Measurements from ENCODE around the gene TIMP3.
"Not testable (repeated sequence)": the region's sequence is repeated elsewhere in the genome, so short reads cannot be mapped to it uniquely, and the experiment has no call there.

The TIMP3 gene

DNA sequence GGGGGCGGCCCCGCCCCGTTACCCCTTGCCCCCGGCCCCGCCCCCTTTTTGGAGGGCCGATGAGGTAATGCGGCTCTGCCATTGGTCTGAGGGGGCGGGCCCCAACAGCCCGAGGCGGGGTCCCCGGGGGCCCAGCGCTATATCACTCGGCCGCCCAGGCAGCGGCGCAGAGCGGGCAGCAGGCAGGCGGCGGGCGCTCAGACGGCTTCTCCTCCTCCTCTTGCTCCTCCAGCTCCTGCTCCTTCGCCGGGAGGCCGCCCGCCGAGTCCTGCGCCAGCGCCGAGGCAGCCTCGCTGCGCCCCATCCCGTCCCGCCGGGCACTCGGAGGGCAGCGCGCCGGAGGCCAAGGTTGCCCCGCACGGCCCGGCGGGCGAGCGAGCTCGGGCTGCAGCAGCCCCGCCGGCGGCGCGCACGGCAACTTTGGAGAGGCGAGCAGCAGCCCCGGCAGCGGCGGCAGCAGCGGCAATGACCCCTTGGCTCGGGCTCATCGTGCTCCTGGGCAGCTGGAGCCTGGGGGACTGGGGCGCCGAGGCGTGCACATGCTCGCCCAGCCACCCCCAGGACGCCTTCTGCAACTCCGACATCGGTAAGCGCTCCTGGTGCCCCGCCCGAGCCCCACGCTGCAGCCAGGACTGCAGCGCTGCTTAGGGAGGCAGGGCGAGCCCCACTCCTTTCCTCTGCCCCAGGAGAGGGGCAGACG, at the start of gene TIMP3:
Gene TIMP3, plus strand, starts transcription at position 169 of the 700 bp plus-strand sequence. Its CDS starts 297 bp downstream, at position 466.
- peak in 50 of 58 donors; percentile 10 to 81 (median 48) for DNase-seq

DNA sequence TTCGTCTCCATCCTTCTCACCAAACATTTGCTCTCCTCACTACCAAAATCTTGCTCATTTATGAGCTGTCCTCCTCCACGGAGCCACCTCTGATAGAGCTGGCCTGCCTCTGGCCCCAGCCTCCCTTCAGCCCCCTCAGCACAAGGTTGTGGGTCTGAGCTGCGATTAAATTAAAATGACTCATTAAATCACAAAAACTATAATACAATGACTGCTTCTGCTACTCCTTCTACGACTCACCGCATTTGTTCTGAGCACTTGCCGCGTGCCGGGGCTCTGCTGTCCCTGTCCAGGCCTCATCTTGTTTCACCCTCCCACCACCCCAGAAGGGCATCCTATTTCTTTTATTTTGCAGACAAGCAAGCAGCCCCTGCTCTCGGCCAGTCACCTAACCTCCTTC, 49.2 kb upstream of the TIMP3 start:
- no peak for DNase-seq

DNA sequence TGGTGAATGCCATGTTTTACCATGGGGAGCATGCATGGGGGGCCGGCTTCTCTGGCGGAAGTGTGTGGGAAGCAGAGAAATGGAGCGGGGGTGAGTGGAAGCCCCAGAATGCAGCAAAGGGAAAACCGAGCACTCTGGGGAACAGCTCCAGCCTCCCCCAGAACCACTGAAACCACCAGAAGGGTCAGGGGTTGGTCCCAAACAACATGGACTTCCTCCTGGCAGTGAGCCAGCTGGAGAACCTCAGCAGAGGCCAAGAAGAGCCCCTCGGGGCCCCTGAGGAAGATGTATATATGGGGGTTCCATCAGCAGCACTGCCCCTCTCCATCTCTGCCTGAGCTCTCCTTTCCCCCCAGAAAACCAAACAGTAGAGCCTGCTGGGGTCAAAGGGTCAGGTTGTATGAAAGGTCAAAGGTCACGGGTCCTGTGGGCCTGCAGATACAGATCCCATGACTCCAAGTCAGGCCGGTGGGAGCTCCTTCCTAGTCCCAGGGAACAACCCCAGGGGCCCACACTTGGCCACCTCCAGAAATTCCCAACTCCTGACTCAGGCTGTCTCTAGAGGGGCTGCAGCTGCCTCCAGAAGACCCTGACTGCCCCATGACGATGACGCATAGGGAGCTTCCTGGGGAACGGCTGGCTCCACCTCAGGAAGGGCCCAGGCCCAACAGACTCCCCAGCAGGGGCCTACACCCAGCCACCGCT, 48.5 kb upstream of the TIMP3 start:
- no peak for DNase-seq

DNA sequence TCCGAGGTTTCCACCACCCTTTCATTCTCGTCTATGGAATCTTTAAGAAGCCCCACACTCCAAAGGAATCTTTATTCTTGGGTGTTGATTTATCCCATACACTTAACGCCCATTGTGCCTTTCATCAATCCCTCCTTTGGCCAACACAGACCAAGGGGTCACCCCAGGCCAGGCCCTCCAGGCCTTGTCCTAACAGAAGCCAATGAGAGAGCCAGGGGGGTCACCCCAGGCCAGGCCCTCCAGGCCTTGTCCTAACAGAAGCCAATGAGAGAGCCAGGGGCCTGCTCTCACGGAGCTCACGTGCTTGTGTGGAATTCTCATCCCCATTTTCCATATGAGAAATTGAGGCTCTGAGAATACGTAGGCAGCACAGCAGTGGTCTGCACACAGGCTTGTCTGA, 47.9 kb upstream of the TIMP3 start:
- DNase-seq, result no peak

DNA sequence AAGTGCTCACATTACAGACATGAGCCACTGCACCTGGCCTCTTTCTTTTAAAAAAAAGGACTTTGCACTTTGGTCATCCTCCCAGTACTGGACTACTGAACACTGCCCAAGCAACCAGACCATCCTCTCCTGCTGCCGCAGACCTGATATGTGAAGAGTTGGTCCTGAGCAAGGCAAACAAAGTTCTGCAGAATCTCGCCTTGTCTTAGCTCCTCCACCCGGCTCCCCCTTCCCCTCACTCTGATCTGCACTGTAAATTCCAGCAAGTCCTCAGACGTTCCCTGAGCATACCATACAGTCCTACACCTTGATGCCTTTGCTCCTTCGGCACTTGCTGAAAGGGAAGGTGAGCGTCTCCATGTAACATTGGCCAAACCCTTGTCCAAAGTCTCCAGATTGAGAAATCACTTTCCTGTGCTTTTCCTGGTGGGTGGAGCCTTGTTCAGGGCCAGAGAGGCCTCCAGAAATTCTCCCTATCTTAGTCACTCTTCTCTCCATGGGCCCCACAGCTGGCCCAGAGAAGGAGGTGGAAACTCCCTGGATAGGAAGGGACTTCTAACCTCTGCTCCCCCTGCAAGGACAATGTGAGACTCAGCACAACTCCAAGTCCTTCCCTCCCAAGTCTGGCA, 47.0 kb upstream of the TIMP3 start:
- DNase-seq, result no peak

DNA sequence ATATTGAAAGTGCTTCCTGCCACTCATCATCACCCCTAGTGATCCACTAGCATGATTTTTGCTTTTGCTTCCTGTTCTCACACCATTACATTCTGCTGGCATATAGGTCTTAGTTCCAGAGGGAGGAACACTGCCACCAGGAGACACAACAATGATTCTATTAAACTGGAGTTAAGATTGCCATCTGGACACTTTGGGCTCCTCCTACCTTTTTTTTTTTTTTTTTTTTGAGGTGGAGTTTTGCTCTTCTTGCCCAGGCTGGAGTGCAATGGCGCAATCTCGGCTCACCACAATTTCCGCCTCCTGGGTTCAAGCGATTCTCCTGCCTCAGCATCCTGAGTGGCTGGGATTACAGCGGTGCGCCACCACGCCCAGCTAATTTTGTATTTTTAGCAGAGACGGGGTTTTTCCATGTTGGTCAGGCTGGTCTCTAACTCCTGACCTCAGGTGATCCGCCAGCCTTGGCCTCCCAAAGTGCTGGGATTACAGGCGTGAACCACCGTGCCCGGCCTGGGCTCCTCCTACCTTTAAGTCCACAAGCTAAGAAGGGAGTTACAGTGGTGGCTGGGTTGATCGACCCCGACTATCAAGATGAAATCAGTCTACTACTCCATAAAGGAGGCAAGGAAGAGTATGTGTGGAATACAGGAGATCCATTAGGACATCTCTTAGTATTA, 44.3 kb upstream of the TIMP3 start:
- not testable (repeated sequence) for DNase-seq

DNA sequence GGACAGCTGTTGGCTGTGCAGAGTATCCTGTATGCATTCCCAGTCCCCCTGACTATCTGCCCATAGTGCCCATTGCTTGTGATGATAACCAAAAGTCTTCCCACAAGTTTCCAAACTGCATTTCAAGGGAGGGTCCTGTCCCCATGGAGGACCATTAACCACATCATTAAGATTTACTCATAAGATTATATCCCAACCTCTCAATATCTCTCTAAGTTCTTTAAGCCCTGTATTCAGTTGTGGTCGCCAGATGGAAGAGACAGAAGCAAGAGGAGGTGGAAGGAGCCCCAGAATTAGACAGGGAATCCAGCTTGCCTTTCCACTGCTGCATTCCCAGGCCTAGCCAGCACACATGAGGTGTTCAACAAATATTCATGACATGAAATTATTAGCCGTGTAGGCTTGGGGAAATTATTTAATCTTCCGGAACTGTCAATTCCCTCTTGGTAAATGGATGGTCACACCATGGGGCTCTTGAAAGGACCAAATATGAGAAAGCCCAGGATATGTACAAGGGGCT, 42.6 kb upstream of the TIMP3 start:
- DNase-seq, result no peak

DNA sequence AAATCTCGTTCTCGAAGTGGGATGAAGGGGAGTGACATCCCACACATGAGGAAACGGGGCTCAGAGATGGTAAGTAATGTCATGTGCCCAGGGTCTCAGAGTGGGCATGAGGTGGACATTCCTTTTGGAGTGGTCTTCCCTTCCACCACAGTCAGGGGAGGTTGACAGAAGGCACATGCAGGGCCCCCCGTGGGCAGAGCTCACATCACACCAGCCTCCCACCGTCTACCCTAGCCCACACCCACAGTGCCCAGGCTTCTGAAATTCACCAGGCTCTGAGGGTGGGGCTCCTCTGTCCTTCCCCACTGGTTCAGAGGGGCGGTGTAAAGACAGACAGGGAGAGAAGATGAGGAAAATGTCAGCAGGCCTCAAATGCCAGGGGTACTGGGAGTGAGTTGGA, 41.1 kb upstream of the TIMP3 start:
- DNase-seq, result no peak

DNA sequence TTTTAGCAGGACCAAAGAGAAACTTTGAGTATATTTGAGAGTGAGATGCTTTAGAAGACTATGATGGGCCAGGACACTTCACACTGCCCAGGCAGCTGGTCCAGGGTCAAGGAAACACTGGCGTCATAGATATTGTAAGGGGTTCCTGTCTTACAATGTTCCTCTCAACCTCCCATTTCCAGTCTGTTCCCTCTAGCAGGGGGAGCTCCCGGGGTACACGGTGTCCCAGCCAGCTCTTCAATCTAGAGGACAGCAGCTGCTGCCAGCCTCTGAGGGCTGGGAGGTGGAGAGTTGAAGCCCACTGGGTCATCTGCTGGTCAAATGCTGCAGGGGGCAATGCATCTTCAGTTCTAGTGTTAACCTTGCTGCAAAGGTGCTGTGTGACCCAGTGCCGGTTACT, 40.7 kb upstream of the TIMP3 start:
- no peak for DNase-seq

DNA sequence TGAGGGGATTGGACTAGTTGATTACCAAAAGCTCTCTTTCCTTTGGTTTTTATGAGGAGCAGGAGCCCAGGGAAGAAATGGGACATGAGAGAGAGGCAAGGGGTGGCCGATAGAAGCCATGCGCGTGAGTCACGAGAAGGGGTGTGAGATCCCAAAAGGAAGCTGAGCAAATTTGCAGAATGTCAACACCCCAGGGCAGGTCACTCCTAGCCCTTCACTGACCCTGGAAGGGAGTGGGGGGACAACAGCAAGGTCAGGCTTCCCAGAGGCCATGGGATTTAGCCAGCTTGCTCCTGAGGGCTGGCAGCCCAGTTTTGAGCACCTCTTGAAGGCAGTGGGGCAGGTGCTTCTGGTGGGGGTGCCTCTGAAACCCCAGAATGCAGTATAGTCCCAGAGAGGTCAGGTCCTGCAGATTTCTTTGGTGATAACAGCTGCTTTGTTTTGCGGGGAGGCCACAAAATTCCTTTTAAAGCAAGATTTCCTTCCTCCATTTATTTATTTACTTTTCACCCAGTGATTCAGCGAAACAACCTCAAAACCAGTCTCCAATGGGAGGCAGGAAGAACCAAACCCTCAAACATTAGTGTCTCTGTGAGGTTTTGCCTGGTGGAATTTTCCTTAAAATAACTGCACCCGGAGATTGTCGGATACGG, 40.1 kb upstream of the TIMP3 start:
- DNase-seq, result no peak

DNA sequence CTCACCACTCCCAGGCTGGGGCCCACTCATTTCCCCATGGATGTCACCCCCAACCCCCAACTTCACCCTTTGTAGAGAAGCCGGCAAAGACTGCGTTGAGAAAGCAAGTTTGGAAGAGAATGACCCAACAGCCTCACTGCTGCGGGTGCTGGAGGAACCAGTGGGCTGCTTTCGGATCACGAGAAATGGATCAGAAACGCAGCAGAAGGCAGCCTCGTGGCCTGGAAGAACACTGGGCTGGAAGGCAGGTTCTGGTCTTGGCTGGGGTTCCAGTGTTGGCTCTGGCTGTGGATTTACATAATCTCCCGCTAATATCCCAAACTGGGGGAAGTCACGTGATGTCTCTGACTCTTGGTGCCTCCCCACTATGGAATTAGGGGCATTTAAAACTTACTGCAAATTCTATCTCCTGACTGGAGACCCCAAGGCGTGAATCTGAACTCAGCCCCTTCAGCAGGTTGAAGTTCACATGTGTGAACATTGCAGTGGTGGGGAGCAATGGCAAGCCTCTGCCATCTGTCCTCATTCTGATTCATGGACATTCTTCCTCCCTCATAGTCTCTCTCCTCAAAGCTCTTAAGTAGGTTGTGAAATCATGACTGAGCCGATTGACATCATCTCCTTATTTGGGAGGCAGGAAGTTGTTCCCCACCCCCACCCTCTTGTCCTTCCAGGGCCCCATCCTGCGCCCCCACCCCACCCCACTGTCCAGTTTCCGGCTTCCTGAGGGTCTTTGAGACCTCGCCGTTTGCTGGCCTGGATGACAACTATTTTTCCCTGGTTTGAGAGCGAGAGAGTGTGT, 37.0 kb upstream of the TIMP3 start:
- no peak for DNase-seq

DNA sequence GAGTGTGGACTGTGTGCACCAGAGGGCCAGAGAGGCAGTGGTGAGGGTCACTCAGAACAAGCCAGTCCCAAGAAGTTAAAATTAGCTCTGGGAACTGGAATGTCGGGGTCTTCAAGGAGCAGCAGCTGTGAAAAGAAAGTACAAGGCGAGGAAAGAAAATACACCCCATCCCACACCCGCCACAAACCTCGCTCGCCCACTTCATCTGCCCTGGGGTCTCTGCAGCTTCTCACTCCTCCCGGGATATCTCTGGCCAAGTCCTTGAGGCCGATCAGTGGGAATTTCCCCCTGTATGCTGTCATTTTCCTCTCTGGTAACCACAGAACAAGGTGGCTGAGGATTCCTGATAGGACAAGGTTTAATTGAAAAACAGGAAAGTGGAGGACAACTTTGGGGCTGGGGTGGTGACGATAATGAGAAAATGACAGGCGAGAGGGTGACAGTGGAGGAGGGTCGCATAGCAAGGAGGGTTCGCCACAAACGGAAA, 36.3 kb upstream of the TIMP3 start:
- no peak for DNase-seq

DNA sequence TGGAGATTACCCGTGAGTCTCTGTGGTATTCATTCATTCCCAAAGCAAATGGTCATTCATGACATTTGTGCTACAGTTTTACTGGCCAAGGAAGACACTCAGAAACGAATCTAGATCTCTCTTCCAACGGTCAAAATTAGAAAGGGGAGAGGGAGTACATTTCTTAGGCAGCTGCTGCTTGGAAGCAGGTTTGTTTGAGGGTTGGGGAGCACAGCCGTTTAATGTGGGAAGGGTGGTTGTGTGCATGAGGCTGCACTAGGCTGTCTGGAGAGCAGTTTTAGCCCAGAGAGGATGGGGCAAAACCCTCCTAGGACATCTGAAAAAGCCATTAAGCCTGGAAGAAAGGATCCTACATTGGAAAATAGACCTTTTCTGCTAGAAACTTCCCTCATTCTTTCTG, 29.7 kb upstream of the TIMP3 start:
- no peak for DNase-seq

DNA sequence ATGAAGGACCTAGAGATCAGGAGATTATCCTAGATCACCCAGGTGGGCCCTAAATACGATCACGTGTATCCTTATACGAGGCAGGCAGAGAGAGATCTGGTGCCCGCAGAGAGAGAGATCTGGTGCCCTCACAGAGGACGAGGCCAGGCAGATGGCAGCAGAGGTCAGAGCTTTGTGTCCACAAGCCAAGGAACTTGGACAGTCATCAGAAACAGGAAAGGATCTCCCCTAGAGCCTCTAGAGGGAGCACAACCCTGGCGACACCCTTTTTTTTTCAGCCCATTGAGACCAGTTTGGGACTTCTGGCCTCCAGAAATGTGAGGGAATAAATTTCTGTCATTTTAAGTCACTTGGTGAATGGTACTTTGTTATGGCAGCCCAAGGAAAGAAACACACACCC, 25.5 kb upstream of the TIMP3 start:
- DNase-seq, result no peak

DNA sequence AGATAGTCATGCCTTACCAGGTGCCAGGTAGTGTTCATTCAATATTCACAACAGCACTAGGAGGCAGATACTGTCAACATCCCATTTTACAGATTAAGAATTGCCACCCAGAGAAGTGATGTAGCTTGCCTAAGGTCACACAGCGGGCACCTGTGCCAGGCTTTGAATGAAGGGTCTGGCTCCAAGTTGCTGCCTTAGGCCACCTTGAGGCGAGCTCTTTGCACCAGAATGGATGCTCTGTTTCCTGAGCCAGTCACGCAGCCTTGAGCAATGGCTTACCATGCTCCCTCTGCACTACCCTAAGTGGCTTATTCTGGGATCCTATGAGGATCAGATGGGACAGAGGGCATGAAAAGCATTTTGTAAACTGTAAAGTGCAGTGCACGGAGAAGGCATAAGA, 25.1 kb upstream of the TIMP3 start:
- no peak for DNase-seq

DNA sequence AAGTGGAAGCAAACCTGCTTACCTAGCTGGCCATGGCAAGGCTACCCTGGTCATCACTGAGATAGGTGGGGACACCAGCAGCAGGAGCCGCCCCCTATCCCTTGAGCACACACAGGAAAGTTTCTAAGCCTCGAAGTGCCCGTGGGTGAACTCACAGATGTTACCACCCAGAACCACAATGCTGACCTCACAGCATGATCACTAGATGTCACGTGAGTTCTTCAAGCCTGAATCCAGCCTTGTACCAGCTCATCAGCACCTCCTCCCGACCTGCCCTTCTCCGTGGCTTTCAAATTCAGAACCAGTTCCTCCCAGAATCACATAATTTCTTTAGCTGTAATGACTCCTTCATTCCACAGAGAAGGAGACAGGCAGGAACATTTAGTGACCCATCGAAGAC, 24.7 kb upstream of the TIMP3 start:
- no peak for DNase-seq

DNA sequence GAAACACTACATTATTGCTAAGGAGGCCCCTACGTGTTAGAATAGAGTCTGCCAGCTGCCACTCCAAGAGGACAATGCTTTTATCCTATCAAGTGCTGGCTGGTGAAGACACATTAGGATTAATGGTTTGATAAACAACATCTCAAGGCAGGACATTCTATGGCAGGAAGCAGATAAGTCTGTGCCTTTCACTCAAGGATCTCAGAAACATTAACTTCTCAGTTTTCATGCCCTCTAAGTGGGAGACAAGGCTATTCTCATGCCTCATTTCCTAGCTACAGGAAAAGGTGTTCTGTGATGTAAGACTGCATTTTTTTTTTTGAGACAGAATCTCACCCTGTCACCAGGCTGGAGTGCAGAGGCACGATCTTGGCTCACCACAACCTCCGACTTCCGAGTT, 23.5 kb upstream of the TIMP3 start:
- no peak for DNase-seq

DNA sequence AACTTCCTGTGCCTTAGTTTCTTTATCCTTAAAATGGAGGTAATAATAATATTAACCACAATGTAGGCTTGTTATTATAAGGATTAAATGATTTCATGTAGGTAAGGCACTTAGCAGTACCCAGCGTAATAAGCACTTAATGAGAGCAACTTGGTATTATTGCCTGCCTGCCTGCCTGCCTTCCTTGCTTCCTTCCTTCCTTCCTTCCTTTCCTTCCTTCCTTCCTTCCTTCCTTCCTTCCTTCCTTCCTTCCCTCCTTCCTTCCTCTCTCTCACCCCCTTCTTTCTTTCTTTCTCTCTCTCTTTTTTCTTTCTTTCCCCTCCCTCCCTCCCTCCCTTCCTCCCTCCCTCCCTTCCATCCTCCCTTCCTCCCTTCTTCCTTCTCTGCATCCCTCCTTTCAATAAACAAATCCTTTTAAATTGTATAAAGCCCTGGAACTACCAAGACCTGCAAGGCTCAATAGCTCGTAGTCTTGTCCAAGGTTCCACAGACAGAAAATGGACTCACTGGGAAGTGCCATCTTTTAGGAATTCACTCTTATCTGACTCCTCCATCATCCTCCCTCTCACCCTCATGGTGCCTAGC, 20.7 kb upstream of the TIMP3 start:
- no peak for DNase-seq

DNA sequence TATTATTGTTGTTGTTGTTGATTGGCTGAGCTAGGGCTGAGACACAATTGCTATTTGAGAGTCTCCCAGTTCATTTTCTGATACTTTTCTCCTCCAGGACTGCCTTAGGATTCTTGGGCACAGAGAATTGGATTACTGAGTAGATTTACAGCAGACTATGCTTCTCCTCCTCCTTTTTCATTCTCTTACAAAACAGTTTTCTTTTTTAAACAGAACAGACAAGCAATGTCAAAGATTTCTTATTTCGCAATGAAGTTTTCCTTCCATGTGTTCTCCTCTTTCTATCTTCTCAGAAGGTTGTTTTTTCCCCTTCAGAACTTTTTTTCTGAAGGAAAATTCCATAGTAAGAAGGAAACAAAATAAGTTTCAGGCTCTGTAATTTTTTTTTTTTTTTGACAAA, 19.8 kb upstream of the TIMP3 start:
- no peak for DNase-seq
